Upper lobe of left lung (tissue), 4 donors: ENCODE data around the gene MED22.

Experiments
- POLR2A ChIP-seq, 4 donors: fragments of 450-650 bp; IDR thresholded peaks; one replicate each; pipeline ENCODE4 v1.5.1; 2016 to 2017; ENCODE audit warnings: antibody characterized with exemption in 4 of 4, mild to moderate bottlenecking in 2 of 4
- POLR2AphosphoS5 ChIP-seq, 2 donors: sonication (generic); formaldehyde crosslinking; IDR thresholded peaks; one replicate each; pipeline ENCODE4 v1.5.1; 2017; ENCODE audit warnings: antibody characterized with exemption in 2 of 2
- TF ChIP-seq, protein P1 (sequence below), 6 experiments: fragments of 450-650 bp in 4 of 6; fragments of 200-600 bp in 2 of 6; sonication (generic) in 2 of 6; IDR thresholded peaks; one replicate each; pipeline ENCODE4 v1.5.1; 2016 to 2019; ENCODE audit warnings: antibody characterized with exemption in 6 of 6

DNA sequence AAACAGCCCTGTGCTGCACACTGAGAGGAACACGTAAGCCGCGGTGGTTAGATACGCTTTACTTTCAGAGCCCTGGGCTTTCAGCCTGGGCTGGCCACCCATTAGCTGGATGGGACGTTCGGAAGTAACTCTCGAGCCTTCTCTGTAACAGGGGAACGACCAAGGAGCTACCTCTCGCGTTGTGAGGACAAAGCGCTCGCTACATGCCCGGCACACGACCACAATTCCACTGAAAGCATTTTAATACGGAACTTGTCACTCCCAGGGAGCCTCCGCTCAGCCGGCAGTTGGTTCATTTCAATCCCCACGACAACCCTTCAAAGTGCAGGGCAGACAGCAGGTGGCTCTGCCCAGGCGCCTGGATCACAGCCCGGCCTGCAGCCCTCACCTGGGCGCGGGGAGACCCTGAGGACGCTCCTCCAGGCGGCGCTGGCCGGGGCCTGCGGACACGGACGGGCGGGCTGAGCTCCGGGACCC lies 8.0 kb upstream of the MED22 start:
- TF ChIP-seq, protein P1, sequence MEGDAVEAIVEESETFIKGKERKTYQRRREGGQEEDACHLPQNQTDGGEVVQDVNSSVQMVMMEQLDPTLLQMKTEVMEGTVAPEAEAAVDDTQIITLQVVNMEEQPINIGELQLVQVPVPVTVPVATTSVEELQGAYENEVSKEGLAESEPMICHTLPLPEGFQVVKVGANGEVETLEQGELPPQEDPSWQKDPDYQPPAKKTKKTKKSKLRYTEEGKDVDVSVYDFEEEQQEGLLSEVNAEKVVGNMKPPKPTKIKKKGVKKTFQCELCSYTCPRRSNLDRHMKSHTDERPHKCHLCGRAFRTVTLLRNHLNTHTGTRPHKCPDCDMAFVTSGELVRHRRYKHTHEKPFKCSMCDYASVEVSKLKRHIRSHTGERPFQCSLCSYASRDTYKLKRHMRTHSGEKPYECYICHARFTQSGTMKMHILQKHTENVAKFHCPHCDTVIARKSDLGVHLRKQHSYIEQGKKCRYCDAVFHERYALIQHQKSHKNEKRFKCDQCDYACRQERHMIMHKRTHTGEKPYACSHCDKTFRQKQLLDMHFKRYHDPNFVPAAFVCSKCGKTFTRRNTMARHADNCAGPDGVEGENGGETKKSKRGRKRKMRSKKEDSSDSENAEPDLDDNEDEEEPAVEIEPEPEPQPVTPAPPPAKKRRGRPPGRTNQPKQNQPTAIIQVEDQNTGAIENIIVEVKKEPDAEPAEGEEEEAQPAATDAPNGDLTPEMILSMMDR (IDR thresholded peaks at IDR 0.05): no peak
- no peak for TF ChIP-seq POLR2AphosphoS5 (IDR thresholded peaks at IDR 0.05)
- TF ChIP-seq POLR2A (IDR thresholded peaks at IDR 0.05): no peak
